ENCODE results near the gene SPAG8.

DNA sequence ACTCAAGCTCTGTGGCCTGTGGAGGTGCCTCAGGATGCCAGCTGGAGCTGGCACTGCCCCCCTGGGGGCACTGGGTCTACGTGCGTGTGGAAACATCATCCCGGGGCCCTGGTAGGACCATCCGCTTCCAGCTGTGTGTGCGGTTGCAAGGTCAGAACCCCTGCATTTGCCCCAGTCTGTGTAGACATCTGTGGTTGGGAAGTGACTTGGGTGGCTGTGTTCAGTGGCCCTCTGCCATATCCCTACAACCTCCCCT, 29.5 kb upstream of the SPAG8 start:
- no peak for TF ChIP-seq ZNF274 (IDR thresholded peaks at IDR 0.05; ENCODE audit: low read depth, low read length)
- no peak for TF ChIP-seq SUZ12 (IDR thresholded peaks at IDR 0.05; ENCODE audit: extremely low read depth, insufficient read depth, insufficient read length)
- no peak for TF ChIP-seq YY1 (IDR thresholded peaks at IDR 0.05; ENCODE audit: insufficient read depth, insufficient read length)

Measured in NT2/D1 (cell line).